ENCODE data around the gene GATAD2B. TPM values are rescaled to one million over a fixed set of nuclear protein-coding genes. Genes with fewer than 3 reads are reported as not detected.

Gene GATAD2B
- polyA plus RNA-seq, 1 donor from 2014 or later = 12.8 TPM

Small RNA genes within 50 kb of the gene (small RNA-seq; reads per million reads assigned to genes)
- gene AL831737.1 = 0 reads per million in 3 experiments
- 0 to 0.82 (median 0) reads per million in 3 experiments for gene MIR6737
- 0 to 1.2 (median 0) reads per million in 3 experiments for gene RF00019

Other genes with a start within 250 kb of the GATAD2B start
- gene NPR1, start 244.3 kb downstream of the GATAD2B start, polyA plus RNA-seq = 0.18 and 0.45 TPM in 2 replicates
- 29.9 and 31.0 TPM in 2 replicates for gene INTS3, start 194.9 kb downstream of the GATAD2B start, polyA plus RNA-seq
- gene SLC27A3, start 147.6 kb downstream of the GATAD2B start, polyA plus RNA-seq = 30.6 and 38.2 TPM in 2 replicates
- gene DENND4B, start 23.7 kb upstream of the GATAD2B start, polyA plus RNA-seq = 25.3 and 30.9 TPM in 2 replicates
- gene CRTC2, start 35.6 kb upstream of the GATAD2B start, polyA plus RNA-seq = 12.1 and 14.0 TPM in 2 replicates
- gene SLC39A1, start 40.6 kb upstream of the GATAD2B start, polyA plus RNA-seq = 35.2 and 39.9 TPM in 2 replicates
- gene CREB3L4, start 44.9 kb upstream of the GATAD2B start, polyA plus RNA-seq = 12.4 and 18.0 TPM in 2 replicates
- 257 and 265 TPM in 2 replicates for gene JTB, start 54.7 kb upstream of the GATAD2B start, polyA plus RNA-seq
- gene RAB13, start 63.4 kb upstream of the GATAD2B start, polyA plus RNA-seq = 0.53 TPM in 1 of 2 replicates, not detected in the other
- 2,047 and 2,235 TPM in 2 replicates for gene RPS27, start 67.8 kb upstream of the GATAD2B start, polyA plus RNA-seq
- 0.09 TPM in 1 of 2 replicates, not detected in the other for gene NUP210L, start 232.1 kb upstream of the GATAD2B start, polyA plus RNA-seq